ENCODE results near the gene GPR150. TPM values are rescaled to one million over a fixed set of nuclear protein-coding genes. Genes with fewer than 3 reads are reported as not detected.
"Not testable (repeated sequence)": the region's sequence is repeated elsewhere in the genome, so short reads cannot be mapped to it uniquely, and the experiment has no call there.

The GPR150 gene
- total RNA-seq, 1 donor from 2014 or later: 0.26 TPM

- Mint-ChIP-seq H3K4me1 (ENCODE audit: low read depth) (peaks cover 13% of the 10 kb centered on the region), H3K36me3 (ENCODE audit: low read depth) (peaks cover 10% of the 10 kb centered on the region), H3K27ac (no peak overlapping the region), H3K9me3 (peaks cover 19% of the 10 kb centered on the region), H3K27me3 (ENCODE audit: insufficient read depth) (peaks cover 8% of the 10 kb centered on the region), H3K4me3 (no peak overlapping the region)
- DNase-seq (ENCODE audit: low spot score): no peak
- intact Hi-C loops (cut with micrococcal nuclease): no loop called here
Measured at GRCh38 chr5:95628933-95629332, 9.0 kb downstream of the GPR150 start.

GRCh38 chr5:95630394-95630917, 10.6 kb downstream of the GPR150 start:
- Mint-ChIP-seq H3K4me3 (no peak overlapping the region), H3K27me3 (ENCODE audit: insufficient read depth) (peaks cover 9% of the 10 kb centered on the region), H3K4me1 (ENCODE audit: low read depth) (peaks cover 13% of the 10 kb centered on the region), H3K36me3 (ENCODE audit: low read depth) (peaks cover 10% of the 10 kb centered on the region), H3K9me3 (peaks cover 19% of the 10 kb centered on the region), H3K27ac (no peak overlapping the region)
- DNase-seq (ENCODE audit: low spot score): no peak
- intact Hi-C loops (cut with micrococcal nuclease): loop anchor here (5.0 kb wide), 1 partner anchor 332 kb away; the partner anchor contains the start of gene ELL2

GRCh38 chr5:95631255-95631958, 11.5 kb downstream of the GPR150 start:
- intact Hi-C loops (cut with micrococcal nuclease): loop anchor here (5.0 kb wide), 1 partner anchor 331 kb away; the partner anchor contains the start of gene ELL2
- Mint-ChIP-seq H3K27ac (peak overlapping the region; percentile 83), H3K4me1 (ENCODE audit: low read depth) (peaks cover 13% of the 10 kb centered on the region), H3K27me3 (ENCODE audit: insufficient read depth) (peaks cover 8% of the 10 kb centered on the region), H3K9me3 (peaks cover 19% of the 10 kb centered on the region), H3K4me3 (no peak overlapping the region), H3K36me3 (ENCODE audit: low read depth) (peaks cover 10% of the 10 kb centered on the region)
- no peak for DNase-seq (ENCODE audit: low spot score)

GRCh38 chr5:95631991-95632675, 12.2 kb downstream of the GPR150 start:
- H3K27me3 Mint-ChIP-seq (ENCODE audit: insufficient read depth): peaks cover 8% of the 10 kb centered on the region
- H3K27ac Mint-ChIP-seq: peak overlapping the region; percentile 83
- peak overlapping the region; percentile 4 for H3K4me3 Mint-ChIP-seq
- intact Hi-C loops (cut with micrococcal nuclease): loop anchor here (1.0 to 5.0 kb wide), 5 partner anchors 10 to 330 kb away; partner anchors contain the start of genes ARSK, ELL2 and RFESD
- H3K36me3 Mint-ChIP-seq (ENCODE audit: low read depth): peaks cover 10% of the 10 kb centered on the region
- DNase-seq (ENCODE audit: low spot score): peak; percentile 59
- peaks cover 19% of the 10 kb centered on the region for H3K9me3 Mint-ChIP-seq
- H3K4me1 Mint-ChIP-seq (ENCODE audit: low read depth): peaks cover 13% of the 10 kb centered on the region

- peaks cover 14% of the 10 kb centered on the region for H3K4me1 Mint-ChIP-seq (ENCODE audit: low read depth)
- peak overlapping the region; percentile 22 for H3K27ac Mint-ChIP-seq
- not testable (repeated sequence) for H3K4me3 Mint-ChIP-seq; H3K36me3 Mint-ChIP-seq (ENCODE audit: low read depth); DNase-seq (ENCODE audit: low spot score); H3K27me3 Mint-ChIP-seq (ENCODE audit: insufficient read depth)
- intact Hi-C loops (cut with micrococcal nuclease): loop anchor here (1.0 to 5.0 kb wide), 5 partner anchors 11 to 329 kb away; partner anchors contain the start of genes ARSK, ELL2 and RFESD
- H3K9me3 Mint-ChIP-seq: peaks cover 19% of the 10 kb centered on the region
Measured at GRCh38 chr5:95632942-95633341, 13.1 kb downstream of the GPR150 start.

- intact Hi-C loops (cut with micrococcal nuclease): loop anchor here (5.0 kb wide), 1 partner anchor 329 kb away; the partner anchor contains the start of gene ELL2
- H3K4me3 Mint-ChIP-seq: no peak overlapping the region
- no peak overlapping the region for H3K27ac Mint-ChIP-seq
Measured at GRCh38 chr5:95633671-95634070, 13.8 kb downstream of the GPR150 start.

GRCh38 chr5:95634081-95634480, 14.2 kb downstream of the GPR150 start:
- Mint-ChIP-seq H3K27me3 (ENCODE audit: insufficient read depth) (peaks cover 15% of the 10 kb centered on the region), H3K4me1 (ENCODE audit: low read depth) (peaks cover 22% of the 10 kb centered on the region), H3K9me3 (peaks cover 19% of the 10 kb centered on the region), H3K36me3 (ENCODE audit: low read depth) (peaks cover 10% of the 10 kb centered on the region), H3K4me3 (no peak overlapping the region), H3K27ac (no peak overlapping the region)
- intact Hi-C loops (cut with micrococcal nuclease): loop anchor here (5.0 kb wide), 1 partner anchor 328 kb away; the partner anchor contains the start of gene ELL2
- DNase-seq (ENCODE audit: low spot score): no peak

More at GRCh38 chr5:95633671-95634070, 13.8 kb downstream of the GPR150 start:
- no peak for DNase-seq (ENCODE audit: low spot score)
- Mint-ChIP-seq H3K27me3 (ENCODE audit: insufficient read depth) (peaks cover 15% of the 10 kb centered on the region), H3K36me3 (ENCODE audit: low read depth) (peaks cover 10% of the 10 kb centered on the region), H3K9me3 (peaks cover 19% of the 10 kb centered on the region), H3K4me1 (ENCODE audit: low read depth) (peaks cover 21% of the 10 kb centered on the region)

GRCh38 chr5:95638632-95639031, 18.7 kb downstream of the GPR150 start:
- Mint-ChIP-seq H3K4me1 (ENCODE audit: low read depth) (peaks cover 9% of the 10 kb centered on the region), H3K4me3 (no peak overlapping the region), H3K27me3 (ENCODE audit: insufficient read depth) (peaks cover 23% of the 10 kb centered on the region), H3K27ac (no peak overlapping the region), H3K9me3 (no peaks in the 10 kb centered on the region), H3K36me3 (ENCODE audit: low read depth) (no peaks in the 10 kb centered on the region)
- intact Hi-C loops (cut with micrococcal nuclease): no loop called here
- no peak for DNase-seq (ENCODE audit: low spot score)

- intact Hi-C loops (cut with micrococcal nuclease): no loop called here
- DNase-seq (ENCODE audit: low spot score): no peak
- H3K27ac Mint-ChIP-seq: no peak overlapping the region
- no peak overlapping the region for H3K4me3 Mint-ChIP-seq
- H3K9me3 Mint-ChIP-seq: no peaks in the 10 kb centered on the region
- H3K36me3 Mint-ChIP-seq (ENCODE audit: low read depth): no peaks in the 10 kb centered on the region
- H3K27me3 Mint-ChIP-seq (ENCODE audit: insufficient read depth): peaks cover 15% of the 10 kb centered on the region
- peaks cover 31% of the 10 kb centered on the region for H3K4me1 Mint-ChIP-seq (ENCODE audit: low read depth)
Measured at GRCh38 chr5:95641741-95642220, 21.9 kb downstream of the GPR150 start.

GRCh38 chr5:95643152-95643551, 23.3 kb downstream of the GPR150 start:
- peaks cover 33% of the 10 kb centered on the region for H3K4me1 Mint-ChIP-seq (ENCODE audit: low read depth)
- H3K27me3 Mint-ChIP-seq (ENCODE audit: insufficient read depth): peaks cover 13% of the 10 kb centered on the region
- H3K36me3 Mint-ChIP-seq (ENCODE audit: low read depth): no peaks in the 10 kb centered on the region
- H3K9me3 Mint-ChIP-seq: no peaks in the 10 kb centered on the region
- no peak for DNase-seq (ENCODE audit: low spot score)
- H3K4me3 Mint-ChIP-seq: no peak overlapping the region
- H3K27ac Mint-ChIP-seq: no peak overlapping the region
- intact Hi-C loops (cut with micrococcal nuclease): no loop called here

GRCh38 chr5:95644351-95645042, 24.6 kb downstream of the GPR150 start:
- Mint-ChIP-seq H3K4me1 (ENCODE audit: low read depth) (peaks cover 27% of the 10 kb centered on the region), H3K27me3 (ENCODE audit: insufficient read depth) (peaks cover 8% of the 10 kb centered on the region), H3K27ac (no peak overlapping the region), H3K4me3 (no peak overlapping the region), H3K36me3 (ENCODE audit: low read depth) (no peaks in the 10 kb centered on the region), H3K9me3 (no peaks in the 10 kb centered on the region)
- DNase-seq (ENCODE audit: low spot score): peak; percentile 20
- intact Hi-C loops (cut with micrococcal nuclease): loop anchor here (1.0 to 5.0 kb wide), 5 partner anchors 137 to 953 kb away; no protein-coding TSS in a partner anchor

GRCh38 chr5:95646226-95646568, 26.3 kb downstream of the GPR150 start:
- not testable (repeated sequence) for H3K27me3 Mint-ChIP-seq (ENCODE audit: insufficient read depth); H3K9me3 Mint-ChIP-seq; H3K36me3 Mint-ChIP-seq (ENCODE audit: low read depth); DNase-seq (ENCODE audit: low spot score)
- Mint-ChIP-seq H3K4me1 (ENCODE audit: low read depth) (peaks cover 27% of the 10 kb centered on the region), H3K4me3 (peak overlapping the region; percentile 76), H3K27ac (peak overlapping the region; percentile 75)
- intact Hi-C loops (cut with micrococcal nuclease): loop anchor here (1.0 to 5.0 kb wide), 10 partner anchors 14 to 1537 kb away; partner anchors contain the start of genes ARSK, GLRX and RIOK2
